K562 (cell line): ENCODE measurements around the gene SPINT2. TPM values are rescaled to one million over a fixed set of nuclear protein-coding genes. Genes with fewer than 3 reads are reported as not detected.
A peak's percentile ranks its signal among the peaks of the same experiment; 100 is the strongest.

Source experiments
- ARID2 ChIP-seq: fragments of 450-650 bp; IDR thresholded peaks from 2 replicates; pipeline ENCODE4 v1.6.1; 2017; ENCODE audit warnings: antibody characterized with exemption, mild to moderate bottlenecking
- JUN ChIP-seq, 2 experiments: sonication (generic) in 1 of 2; formaldehyde crosslinking in 1 of 2; IDR thresholded peaks; 2 replicates each; pipeline versions ENCODE4 v1.6.1 to v1.8.0; 2012 to 2022; ENCODE audit warnings: borderline replicate concordance in 2 of 2, mild to moderate bottlenecking in 2 of 2, improper control_type of control experiment in 1 of 2, low read depth in 1 of 2, low read length in 1 of 2, missing genetic modification reagents in 1 of 2
- MTA1 ChIP-seq: fragments of 450-650 bp; IDR thresholded peaks from 2 replicates; pipeline ENCODE4 v1.6.1; 2017; ENCODE audit warnings: borderline replicate concordance
- PPARD ChIP-seq: fragments of 250-450 bp; sonication (Bioruptor Pico); IDR thresholded peaks from 2 replicates; pipeline ENCODE4 v1.8.0; 2022; ENCODE audit warnings: inconsistent platforms, mild to moderate bottlenecking, moderate library complexity
- ZBTB11 ChIP-seq, 3 experiments: fragments of 200-800 bp in 1 of 3; fragments of 250-450 bp in 1 of 3; fragments of 450-650 bp in 1 of 3; sonication (Bioruptor Pico) in 1 of 3; sonication (Bioruptor generic) in 1 of 3; formaldehyde crosslinking in 1 of 3; IDR thresholded peaks; 2 replicates each; pipeline versions ENCODE4 v1.6.1 to v1.8.0; 2016 to 2022; ENCODE audit warnings: mild to moderate bottlenecking in 2 of 3, missing genetic modification characterization in 2 of 3, missing compliant biosample characterization in 1 of 3, moderate library complexity in 1 of 3
- ZBTB40 ChIP-seq, 2 experiments: fragments of 450-650 bp in 1 of 2; sonication (generic) in 1 of 2; formaldehyde crosslinking in 1 of 2; IDR thresholded peaks; 2 replicates each; pipeline versions ENCODE4 v1.7.1 to v1.9.0; 2016 to 2022; ENCODE audit warnings: inconsistent platforms in 1 of 2, mild to moderate bottlenecking in 1 of 2, missing genetic modification reagents in 1 of 2
- ZNF512 ChIP-seq: IDR thresholded peaks from 2 replicates; pipeline ENCODE4 v1.6.1; 2016; ENCODE audit warnings: missing genetic modification characterization, missing compliant biosample characterization
- ZNF75A ChIP-seq: fragments of 450-650 bp; formaldehyde crosslinking; IDR thresholded peaks from 2 replicates; pipeline ENCODE4 v1.4.0; 2020; ENCODE audit warnings: mild to moderate bottlenecking
- polyA plus RNA-seq, 8 experiments: library from polyadenylated mRNA; depleted of rRNA in 4 of 8; stranded (reverse) in 5 of 8; unstranded in 3 of 8; fragments of >200 nt; fragmentation: Nextera tagmentation in 2 of 8; fragmentation: Illumina TruSeq in 1 of 8; extraction: Ambion mirVana in 2 of 8; extraction: Trizol in 1 of 8; gene quantifications; 2 replicates each; pipeline versions ENCODE4 v1.2.1 to v1.2.3, GENCODE V29; 2011 to 2014; ENCODE audit warnings: inconsistent platforms in 1 of 8, missing spikeins in 1 of 8
- total RNA-seq, 7 experiments: library from RNA; depleted of rRNA in 6 of 7; stranded (reverse); fragments of >200 nt in 6 of 7; fragmentation: Illumina TruSeq in 2 of 7; extraction: Trizol in 2 of 7; gene quantifications; 2 replicates each; pipeline versions ENCODE4 v1.2.1 to v1.2.3, GENCODE V29; 2011 to 2021; ENCODE audit warnings: low replicate concordance in 1 of 7
- TF ChIP-seq, protein P1 (sequence below): sonication (generic); formaldehyde crosslinking; IDR thresholded peaks from 2 replicates; pipeline ENCODE4 v1.8.0; 2022; ENCODE audit warnings: missing genetic modification reagents, mild to moderate bottlenecking, borderline replicate concordance

Gene SPINT2
- total and polyA plus RNA-seq, 9 of the 15 experiments (the other 6 are each of a cell fraction or from before 2014, with no cell fraction given), result 0.65 to 4.5 (median 3.4) TPM

GRCh38 chr19:38224014-38224862 is 40.1 kb upstream of the SPINT2 start, which contains the start of gene DPF1 (continued):
- TF ChIP-seq JUN (IDR thresholded peaks at IDR 0.05; ENCODE audit: borderline replicate concordance, low read depth, low read length) (no peak), JUN (CRISPR knock-in tag; IDR thresholded peaks at IDR 0.05; ENCODE audit: borderline replicate concordance) (0 out of 2 replicates have a peak, but pooled peaks have one; percentile 24), MTA1 (peak; percentile 87), ZBTB40 (IDR thresholded peaks at IDR 0.05) (0 out of 2 replicates have a peak, but pooled peaks have one; percentile 21), ZBTB40 (CRISPR knock-in tag; IDR thresholded peaks at IDR 0.05) (no peak), PPARD (CRISPR knock-in tag) (no peak), ZNF512 (no peak), ZBTB11 (CRISPR knock-in tag; IDR thresholded peaks at IDR 0.05) (peak in 1 of 3 experiments; percentile 46; a peak in 1 of 6 replicates), ARID2 (no peak), ZNF75A (CRISPR knock-in tag) (no peak)
- TF ChIP-seq, protein P1, sequence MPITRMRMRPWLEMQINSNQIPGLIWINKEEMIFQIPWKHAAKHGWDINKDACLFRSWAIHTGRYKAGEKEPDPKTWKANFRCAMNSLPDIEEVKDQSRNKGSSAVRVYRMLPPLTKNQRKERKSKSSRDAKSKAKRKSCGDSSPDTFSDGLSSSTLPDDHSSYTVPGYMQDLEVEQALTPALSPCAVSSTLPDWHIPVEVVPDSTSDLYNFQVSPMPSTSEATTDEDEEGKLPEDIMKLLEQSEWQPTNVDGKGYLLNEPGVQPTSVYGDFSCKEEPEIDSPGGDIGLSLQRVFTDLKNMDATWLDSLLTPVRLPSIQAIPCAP, result no peak
